A673 (cell line): ENCODE results near the gene ICAM2.

Experiments used
- EZH2 ChIP-seq: fragments of 200-600 bp; sonication (generic); IDR thresholded peaks from 2 replicates; pipeline ENCODE4 v1.6.1; 2017; ENCODE audit warnings: borderline replicate concordance, low read depth, mild to moderate bottlenecking, mixed read lengths, antibody characterized with exemption, low read length; ENCODE audit not compliant: poor library complexity, severe bottlenecking
- TF ChIP-seq, protein P1 (sequence below): fragments of 300-800, 200-600 bp; sonication (generic); conservative IDR thresholded peaks from 2 replicates; pipeline ENCODE4 v1.5.1; 2017; ENCODE audit warnings: low read depth, mild to moderate bottlenecking, antibody characterized with exemption, low read length, moderate library complexity, mixed read lengths

DNA sequence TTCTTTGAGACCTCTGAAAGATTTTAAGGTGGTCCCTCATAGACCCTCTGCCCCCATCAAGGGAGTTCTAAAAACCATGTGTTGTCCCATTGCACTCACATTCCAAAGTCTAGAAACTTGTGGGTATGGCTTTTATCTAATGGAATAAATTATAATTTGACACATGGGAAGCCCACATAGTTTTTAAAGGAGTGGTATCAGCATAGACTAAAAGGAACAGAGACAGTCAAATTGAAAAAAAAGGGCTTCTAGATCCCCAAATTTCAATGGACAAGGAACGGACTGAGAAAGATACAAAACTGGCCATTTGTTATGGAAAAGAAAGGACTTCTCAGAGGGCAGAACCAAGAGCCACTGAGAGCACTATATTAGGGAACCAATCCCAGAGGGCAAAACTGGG is 48.7 kb upstream of the ICAM2 start:
- no peak for TF ChIP-seq EZH2
- TF ChIP-seq, protein P1, sequence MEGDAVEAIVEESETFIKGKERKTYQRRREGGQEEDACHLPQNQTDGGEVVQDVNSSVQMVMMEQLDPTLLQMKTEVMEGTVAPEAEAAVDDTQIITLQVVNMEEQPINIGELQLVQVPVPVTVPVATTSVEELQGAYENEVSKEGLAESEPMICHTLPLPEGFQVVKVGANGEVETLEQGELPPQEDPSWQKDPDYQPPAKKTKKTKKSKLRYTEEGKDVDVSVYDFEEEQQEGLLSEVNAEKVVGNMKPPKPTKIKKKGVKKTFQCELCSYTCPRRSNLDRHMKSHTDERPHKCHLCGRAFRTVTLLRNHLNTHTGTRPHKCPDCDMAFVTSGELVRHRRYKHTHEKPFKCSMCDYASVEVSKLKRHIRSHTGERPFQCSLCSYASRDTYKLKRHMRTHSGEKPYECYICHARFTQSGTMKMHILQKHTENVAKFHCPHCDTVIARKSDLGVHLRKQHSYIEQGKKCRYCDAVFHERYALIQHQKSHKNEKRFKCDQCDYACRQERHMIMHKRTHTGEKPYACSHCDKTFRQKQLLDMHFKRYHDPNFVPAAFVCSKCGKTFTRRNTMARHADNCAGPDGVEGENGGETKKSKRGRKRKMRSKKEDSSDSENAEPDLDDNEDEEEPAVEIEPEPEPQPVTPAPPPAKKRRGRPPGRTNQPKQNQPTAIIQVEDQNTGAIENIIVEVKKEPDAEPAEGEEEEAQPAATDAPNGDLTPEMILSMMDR = no peak
